HG02870 (cell line): ENCODE data around the gene LRRK1.
"Not testable (repeated sequence)": the region's sequence is repeated elsewhere in the genome, so short reads cannot be mapped to it uniquely, and the experiment has no call there.

Experiments used
- ATAC-seq: cut with Tn5 transposase; IDR thresholded peaks from one replicate; pipeline ENCODE4 v1.9.1; 2021; ENCODE audit warnings: mild to moderate bottlenecking, moderate library complexity; ENCODE audit not compliant: unreplicated experiment

LRRK1 gene

GRCh38 chr15:101066501-101067408, 147.6 kb downstream of the LRRK1 start:
- no peak for ATAC-seq

- no peak for ATAC-seq
Observed at GRCh38 chr15:101067660-101068522, 148.7 kb downstream of the LRRK1 start.

GRCh38 chr15:101068523-101068960, 149.4 kb downstream of the LRRK1 start:
- ATAC-seq: no peak

DNA sequence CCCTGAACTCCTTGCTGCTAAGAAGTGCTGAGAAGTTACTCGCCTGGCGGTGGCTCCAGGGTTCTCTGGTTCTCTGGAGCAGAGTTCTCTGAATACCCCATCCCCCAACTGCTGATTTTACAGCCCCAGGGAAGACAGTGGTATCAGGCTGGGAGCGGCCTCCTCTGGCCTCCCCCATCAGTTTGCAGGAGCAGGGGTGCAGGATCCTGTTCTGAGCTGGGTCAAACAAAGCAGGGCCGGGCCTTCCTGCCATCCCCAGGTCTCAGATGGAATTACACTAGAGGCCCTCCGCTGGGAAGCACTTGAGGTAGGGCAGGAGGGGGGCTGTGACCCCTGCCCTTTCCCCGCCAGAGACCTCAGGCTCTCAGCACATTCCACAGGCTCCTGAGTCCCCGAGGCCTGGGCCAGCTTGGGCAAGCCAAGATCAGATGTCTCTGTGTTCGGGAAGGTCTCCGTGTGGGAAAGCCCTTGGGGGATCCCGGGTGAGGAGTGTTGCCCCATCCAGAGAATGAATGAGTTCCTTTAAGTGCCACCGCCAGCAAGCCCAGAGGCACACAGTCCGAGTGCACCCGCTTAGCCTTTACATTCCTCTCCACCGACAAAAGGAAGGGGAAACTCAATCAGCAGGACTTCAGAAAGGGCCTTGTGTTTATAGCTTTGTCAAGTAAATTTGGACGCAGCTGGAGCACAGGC, 149.9 kb downstream of the LRRK1 start:
- ATAC-seq: no peak

GRCh38 chr15:101069654-101069973, 150.5 kb downstream of the LRRK1 start:
- ATAC-seq: no peak

DNA sequence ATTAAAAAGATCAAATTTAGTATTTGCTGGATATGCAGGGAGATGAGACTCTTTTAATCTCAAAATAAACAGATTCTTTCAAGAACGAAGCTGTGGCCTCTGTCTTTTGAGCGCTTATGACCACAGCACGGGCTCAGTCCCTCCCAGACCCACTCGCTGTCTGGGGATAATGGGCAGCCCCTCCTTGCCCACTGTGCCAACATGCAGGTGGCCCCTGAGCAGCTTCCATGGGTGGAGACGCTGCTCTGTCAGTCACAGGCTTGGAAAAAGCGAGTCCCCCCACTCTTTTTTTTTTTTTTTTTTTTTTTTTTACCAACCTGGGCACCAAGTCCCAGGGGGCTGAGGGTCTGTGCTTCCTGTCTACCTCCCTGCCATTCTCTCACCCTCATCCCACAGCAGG, 150.9 kb downstream of the LRRK1 start:
- no peak for ATAC-seq

- no peak for ATAC-seq
Observed at GRCh38 chr15:101070502-101071273, 151.5 kb downstream of the LRRK1 start.

- ATAC-seq: no peak
Observed at GRCh38 chr15:101071651-101072050, 152.5 kb downstream of the LRRK1 start.

- not testable (repeated sequence) for ATAC-seq
Observed at GRCh38 chr15:101072235-101072634, 153.1 kb downstream of the LRRK1 start.

DNA sequence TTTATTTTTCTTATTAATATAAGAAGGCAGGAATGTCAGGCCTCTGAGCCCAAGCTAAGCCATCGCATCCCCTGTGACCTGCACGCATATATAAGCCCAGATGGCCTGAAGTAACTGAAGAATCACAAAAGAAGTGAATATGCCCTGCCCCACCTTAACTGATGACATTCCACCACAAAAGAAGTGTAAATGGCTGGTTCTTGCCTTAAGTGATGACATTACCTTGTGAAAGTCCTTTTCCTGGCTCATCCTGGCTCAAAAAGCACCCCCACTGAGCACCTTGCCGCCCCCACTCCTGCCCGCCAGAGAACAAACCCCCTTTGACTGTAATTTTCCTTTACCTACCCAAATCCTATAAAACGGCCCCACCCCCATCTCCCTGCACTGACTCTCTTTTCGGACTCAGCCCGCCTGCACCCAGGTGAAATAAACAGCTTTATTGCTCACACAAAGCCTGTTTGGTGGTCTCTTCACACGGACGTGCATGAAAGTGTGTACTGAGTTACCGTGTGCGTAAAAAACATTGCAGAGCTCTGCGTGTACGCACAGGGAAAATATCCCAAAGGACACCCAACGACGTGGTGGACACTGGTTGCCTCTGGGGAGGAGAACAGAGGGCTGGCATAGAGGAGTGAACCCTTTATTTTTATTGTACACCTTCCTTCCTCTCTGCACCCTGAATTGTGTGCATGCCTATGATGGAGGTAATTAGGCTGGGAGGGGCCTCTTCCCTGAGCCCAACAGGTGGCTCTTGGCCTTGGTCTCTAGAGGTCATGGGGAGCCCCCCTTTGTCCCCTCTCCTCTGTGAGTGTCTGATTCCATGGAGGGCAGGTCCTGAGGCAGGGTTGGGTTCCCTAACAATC, 158.9 kb downstream of the LRRK1 start:
- not testable (repeated sequence) for ATAC-seq

- no peak for ATAC-seq
Observed at GRCh38 chr15:101078669-101079323, 159.6 kb downstream of the LRRK1 start.

GRCh38 chr15:101081900-101082299, 162.7 kb downstream of the LRRK1 start:
- ATAC-seq: no peak

GRCh38 chr15:101083336-101084045, 164.3 kb downstream of the LRRK1 start:
- no peak for ATAC-seq

DNA sequence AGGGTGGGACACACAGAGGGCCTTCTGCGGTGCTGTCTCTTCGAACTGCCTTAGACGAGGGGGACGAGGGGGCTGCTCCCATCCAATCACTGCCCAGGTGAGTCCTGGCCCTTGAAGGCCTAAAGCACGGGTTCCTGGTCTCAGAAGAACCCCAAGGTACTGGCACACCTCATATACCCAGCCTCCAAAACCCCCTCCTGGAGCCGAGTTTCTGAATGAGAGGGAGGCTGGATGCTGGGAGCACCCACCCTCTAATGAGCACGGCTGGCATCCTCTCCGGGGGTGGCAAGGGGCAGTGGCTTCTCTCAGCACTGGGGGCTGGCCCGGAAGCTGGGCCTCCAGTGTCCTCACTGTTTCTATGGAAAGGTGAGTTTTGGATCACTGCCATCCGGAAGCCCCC, 165.6 kb downstream of the LRRK1 start:
- no peak for ATAC-seq

GRCh38 chr15:101085311-101085700, 166.1 kb downstream of the LRRK1 start:
- ATAC-seq: no peak

DNA sequence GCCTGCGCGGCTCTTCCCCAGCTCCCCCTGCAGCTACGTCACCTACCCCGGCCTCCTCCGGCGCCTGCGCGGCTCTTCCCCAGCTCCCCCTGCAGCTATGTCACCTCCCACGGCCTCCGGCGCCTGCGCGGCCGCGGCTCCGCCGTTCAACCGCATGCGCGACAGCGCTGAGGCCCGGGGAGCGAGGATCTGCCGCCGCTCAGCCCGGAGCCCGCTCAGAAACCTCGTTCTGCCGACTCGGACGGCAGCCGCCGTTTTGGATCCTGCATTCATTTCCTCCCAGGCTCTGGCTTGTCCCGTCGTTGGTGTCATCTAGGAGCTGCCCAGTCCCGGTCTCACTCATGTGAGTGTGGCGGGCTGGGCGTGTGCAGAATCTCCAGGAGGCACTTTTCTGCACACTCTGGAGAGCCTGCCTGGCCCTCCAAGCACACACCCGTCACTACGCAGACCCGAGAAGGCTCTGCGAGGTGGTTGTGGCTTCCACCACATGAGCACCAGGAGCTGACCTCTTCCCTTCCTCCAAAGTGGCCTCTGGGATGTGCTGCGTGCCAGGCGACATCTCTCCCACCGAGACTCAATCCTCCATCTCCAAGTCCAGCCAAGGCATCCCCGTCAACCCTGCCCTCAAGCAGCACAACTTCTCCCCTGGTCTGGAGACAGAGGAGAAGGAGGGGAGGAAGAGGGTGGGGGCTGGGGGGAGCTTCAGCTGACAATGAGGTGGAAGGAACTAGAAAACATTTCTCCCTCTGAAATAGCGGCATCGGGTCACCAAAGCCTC, 167.4 kb downstream of the LRRK1 start:
- no peak for ATAC-seq

DNA sequence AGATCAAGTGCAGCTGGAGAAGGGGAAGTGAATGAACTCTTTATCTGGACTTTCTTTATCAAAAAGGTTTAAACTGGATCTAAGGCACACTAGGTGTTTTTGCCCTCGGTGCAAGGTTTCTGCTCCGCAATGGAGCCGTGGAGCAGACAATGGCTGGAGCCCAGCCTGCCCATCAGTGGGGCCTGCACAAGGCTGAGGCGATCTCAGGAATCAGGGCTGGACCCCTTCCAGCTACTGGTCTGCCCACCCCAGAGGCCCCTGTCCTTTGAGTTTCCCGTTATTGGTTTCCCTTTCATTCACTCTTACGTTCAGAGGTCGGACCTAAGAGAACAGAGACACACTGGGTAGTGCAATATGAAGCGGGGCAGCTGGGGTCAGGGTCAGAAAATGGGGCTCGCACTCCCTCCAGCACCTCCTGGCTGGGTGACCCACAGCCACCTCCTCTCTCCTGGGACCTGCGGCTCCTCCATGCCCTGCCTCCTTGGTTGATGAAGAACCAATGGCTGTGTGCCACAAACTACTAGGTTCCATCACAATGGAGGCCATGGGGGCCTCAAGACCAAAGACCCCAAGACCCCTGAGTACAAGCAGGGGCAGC, 168.1 kb downstream of the LRRK1 start:
- ATAC-seq: no peak
